Esophagus muscularis mucosa (tissue), 3 donors: ENCODE data around the gene OR4F15.

ENCODE experiments used
- EP300 ChIP-seq: sonication (generic); formaldehyde crosslinking; IDR thresholded peaks from one replicate; pipeline ENCODE4 v1.6.1; 2017; ENCODE audit warnings: antibody characterized with exemption
- TF ChIP-seq, protein P1 (sequence below), 3 experiments: fragments of 200-600 bp in 2 of 3; fragments of 450-650 bp in 1 of 3; sonication (generic) in 2 of 3; IDR thresholded peaks; one replicate each; pipeline ENCODE4 v1.5.1; 2017 to 2019; ENCODE audit warnings: antibody characterized with exemption in 3 of 3, mild to moderate bottlenecking in 2 of 3, moderate library complexity in 1 of 3

DNA sequence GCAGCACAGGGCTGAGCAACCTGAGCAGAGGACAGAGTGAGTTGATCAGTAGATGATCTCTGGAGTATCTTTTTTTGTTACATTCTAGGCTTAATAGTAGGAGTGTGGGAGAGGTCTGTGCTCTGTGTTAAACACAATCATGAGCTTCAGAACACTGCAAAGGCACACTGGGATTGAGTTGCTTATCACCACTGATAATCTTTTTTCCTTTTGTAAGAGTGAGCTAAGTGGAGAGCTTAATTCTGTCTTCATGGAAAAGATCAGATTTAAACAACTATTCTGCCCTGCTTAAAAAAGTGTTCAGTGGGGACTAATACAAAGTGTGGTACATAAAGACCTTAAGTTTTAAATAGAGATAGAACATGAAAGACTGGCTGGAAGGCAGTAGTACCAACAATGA, 7.6 kb upstream of the OR4F15 start:
- TF ChIP-seq, protein P1, sequence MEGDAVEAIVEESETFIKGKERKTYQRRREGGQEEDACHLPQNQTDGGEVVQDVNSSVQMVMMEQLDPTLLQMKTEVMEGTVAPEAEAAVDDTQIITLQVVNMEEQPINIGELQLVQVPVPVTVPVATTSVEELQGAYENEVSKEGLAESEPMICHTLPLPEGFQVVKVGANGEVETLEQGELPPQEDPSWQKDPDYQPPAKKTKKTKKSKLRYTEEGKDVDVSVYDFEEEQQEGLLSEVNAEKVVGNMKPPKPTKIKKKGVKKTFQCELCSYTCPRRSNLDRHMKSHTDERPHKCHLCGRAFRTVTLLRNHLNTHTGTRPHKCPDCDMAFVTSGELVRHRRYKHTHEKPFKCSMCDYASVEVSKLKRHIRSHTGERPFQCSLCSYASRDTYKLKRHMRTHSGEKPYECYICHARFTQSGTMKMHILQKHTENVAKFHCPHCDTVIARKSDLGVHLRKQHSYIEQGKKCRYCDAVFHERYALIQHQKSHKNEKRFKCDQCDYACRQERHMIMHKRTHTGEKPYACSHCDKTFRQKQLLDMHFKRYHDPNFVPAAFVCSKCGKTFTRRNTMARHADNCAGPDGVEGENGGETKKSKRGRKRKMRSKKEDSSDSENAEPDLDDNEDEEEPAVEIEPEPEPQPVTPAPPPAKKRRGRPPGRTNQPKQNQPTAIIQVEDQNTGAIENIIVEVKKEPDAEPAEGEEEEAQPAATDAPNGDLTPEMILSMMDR (IDR thresholded peaks at IDR 0.05): no peak
- TF ChIP-seq EP300: no peak
